HG03103 (cell line): Measurements from ENCODE around the gene SNPH.

Experiments used
- ATAC-seq: cut with Tn5 transposase; IDR thresholded peaks from one replicate; pipeline ENCODE4 v1.9.1; 2021; ENCODE audit warnings: low read depth; ENCODE audit not compliant: unreplicated experiment

The SNPH gene

DNA sequence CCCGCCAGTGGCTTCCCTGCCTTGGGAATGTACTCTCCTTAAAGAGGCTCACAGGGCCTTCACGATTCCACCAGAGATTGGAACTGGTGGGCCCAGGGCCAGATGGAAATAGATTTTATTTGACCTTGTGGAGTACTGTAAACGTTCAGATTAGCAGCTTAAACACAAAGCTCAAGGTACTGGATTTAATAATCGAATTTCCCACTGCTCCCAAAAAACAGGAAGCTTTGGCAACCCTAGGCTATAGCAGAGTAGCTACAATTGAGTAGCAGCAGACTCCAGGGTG, 55.5 kb downstream of the SNPH start:
- no peak for ATAC-seq

DNA sequence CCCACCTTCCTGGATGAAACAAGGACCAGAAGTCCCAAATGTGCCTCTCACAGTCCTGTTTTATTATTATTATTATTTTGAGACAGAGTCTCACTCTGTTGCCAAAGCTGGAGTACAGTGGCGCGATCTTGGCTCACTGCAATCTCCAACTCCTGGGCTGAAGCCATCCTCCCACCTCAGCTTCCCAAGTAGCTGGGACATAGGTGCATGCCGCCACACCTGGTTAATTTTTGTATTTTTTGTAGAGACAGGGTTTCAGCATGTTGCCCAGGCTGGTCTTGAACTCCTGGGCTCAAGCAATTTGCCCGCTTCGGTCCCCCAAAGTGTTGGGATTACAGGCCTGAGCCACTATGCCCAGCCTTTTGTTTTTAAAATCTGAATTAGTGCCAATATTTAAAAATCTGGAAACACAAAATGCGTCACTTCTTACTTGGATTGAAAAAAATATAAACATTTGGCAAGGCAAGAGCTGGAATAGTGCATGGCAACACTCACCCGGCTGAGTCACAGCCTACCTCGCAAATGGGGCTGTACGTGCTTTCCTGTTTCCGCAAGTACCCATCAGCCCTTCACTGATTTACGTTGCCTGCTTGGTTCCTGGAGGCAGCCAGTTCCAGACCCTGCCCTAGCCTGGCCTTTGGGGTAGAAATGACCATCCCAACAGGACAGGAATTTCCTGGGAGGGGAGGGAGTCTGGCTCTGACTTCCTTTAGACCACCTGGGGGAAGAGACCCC, 56.6 kb downstream of the SNPH start:
- no peak for ATAC-seq

DNA sequence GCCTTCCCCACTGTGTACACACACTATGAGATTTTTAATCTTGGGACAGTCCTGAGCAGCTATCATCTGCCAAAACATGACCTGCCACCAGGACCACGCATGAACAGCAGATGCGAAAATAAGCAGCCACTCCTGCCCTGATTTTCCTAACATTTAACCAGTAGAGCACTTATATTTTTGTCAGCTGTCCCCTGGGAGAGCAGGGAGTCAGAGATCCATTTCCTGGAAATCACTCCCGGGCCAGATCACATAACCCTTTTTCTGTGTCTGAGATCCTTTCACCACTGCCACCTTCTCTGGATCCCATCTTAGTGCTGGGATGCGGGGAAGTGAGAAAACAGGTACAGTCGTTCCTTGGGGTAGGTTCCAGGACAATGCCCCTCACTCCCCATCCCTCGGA, 57.2 kb downstream of the SNPH start:
- no peak for ATAC-seq

DNA sequence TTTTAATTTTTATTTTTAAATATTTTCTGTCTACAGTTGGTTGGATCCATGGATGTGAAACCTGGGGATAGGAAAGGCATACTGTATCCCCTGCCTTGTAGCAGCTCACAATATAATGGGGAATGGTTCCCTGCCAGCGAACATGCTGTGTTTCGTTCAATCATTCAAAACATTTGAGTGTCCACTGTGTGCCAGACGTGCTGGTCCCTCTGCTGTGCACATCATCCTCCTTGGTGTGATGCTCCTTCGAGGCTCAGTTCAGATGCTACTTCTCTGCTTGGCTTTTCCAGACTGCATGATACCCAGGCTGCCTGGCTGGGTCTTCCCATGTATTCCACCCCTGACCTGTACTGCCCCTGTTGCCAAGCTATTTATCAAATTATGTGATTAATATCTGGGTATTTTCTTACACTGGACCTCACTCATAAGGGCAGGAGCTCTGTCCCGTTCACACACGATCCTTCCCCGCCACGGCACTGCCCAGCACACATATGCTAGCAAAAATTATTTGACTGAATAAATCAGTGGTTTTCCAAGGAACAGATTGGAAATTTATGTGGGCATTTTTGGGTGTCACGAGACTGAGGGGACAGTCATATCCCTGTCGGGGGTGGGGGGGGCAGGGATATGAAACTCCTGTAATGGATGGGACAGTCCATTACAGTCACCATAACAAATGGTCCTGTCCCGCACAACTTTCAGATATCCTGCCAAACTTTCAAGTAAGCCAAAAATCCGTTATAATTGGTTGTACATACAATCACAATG, 57.9 kb downstream of the SNPH start:
- no peak for ATAC-seq

DNA sequence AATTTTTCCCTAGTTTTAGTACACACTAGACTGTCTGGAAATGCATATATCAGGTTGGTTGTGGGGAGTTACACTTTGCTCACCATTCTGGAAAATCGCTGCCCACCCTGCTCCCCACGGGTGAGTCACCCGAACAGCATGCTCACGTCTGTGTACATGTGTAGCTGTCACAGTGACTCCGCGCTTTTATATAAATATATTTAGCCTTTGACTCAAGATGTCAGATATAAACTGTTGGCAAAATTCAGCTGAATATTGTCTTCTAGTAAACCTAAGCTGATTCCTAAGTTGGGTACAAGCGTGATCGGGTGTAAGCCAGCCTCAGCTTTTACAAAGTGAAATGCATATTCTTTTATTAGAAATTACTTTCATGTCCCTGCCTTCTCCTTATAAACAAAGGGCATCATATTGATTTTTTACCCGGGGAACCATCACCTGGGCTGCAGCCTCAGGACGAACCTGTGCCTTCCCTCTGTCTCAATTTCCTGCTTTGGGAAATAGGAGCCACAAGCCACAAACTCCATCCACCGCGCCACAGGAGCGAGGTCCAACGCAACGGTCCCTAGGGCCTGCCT, 58.6 kb downstream of the SNPH start:
- no peak for ATAC-seq

DNA sequence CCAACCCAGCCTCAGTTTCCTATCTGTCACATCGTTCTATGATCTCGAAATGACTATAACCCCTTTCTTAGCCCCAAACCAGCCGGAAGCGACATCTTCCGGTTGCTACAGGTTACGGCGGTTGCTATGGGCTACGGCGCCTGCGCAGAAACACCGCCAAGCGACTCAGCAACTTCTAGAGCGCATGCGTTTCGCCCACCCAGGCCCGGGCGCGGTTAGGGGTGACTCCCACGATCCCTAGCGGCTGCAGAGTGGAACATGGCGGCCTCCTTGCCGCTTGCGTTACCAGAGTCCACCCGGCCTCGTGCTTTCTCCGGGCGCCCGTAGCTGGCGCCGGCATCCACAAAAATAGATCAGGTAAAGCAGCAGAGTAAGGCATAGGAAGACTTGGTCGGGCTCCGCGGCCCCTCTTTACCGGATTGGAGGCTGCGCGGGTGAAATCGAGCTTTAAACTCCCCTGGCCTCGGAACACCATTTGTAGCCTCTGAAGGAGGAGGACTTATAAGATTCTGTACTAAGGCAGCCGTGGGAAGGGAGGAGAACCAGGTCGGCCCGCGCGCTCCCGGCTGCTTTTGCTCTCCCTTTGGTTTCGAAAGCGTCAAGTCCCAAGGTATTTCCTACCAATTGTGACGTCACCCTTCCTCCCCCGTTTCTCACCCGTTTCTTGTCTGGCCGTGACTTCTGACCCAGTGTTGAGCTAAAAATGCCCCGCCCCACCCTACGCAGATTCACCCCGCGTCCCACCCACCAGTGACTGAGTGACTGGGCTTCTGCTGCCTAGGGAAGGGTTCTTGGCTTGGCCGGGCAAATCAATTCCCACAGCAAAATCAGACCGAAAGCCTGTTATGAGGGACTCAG, 59.3 kb downstream of the SNPH start:
- peak; percentile 74 for ATAC-seq

DNA sequence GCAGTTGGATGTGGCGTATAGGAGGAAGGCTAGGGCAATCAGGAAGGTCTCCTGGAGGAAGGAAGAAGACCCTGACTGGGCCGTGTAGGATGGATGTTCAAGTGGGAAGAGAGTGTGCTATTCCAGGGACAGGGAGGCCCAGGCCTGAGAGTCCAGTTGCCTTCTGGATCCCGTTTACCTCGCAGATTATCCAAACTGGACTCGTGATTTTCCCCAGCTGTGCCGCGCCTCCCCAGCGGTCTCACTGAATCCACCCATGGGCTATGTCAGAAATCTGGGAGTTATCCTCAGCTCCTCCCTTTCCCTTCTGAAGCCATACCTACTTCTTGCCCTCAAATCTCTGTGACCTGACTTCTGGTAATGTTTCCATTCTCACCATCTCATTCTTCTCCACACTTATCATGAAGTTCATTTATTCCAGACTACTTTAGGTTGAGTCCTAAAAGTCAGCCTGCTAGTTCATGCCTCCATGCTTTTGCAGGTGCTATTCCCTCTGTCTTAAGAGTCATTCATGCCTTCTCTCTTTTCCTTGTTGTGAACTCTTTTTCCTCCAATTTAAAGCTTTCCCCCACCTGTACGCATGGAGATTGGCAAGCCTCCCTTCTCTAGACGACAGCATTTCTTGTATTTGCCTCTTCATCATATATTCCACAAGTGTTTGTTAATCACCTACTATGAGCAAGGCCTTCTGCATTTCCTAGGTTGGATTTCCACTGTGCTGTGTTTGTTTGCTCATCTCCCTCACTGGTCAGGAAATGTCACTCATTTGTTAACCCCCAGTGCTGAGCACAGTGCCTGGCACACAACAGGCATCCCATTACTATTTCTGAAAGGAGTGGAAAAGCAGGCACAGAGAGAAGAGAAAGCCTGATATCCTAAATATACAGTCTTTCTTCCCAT, 60.2 kb downstream of the SNPH start:
- no peak for ATAC-seq

DNA sequence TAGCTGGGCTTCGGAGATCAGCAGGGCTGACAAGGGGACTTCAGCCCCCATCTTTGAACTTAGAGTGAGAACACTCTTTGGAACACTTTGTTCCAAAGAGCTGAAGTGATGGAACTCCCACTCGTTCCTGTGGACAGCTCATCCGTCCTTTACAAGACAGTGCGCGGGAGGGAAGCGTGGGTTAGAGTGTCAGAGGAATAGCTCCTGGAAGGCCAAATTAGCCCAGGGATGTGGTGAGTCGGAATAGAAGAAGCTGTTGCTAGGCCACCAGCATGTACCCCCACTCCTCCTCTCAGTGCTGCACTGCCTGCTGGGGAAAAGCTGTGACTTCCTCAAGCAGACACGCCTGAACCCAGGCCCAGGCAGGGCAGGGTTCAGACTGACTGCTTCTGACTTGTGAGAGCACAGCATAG, 61.2 kb downstream of the SNPH start:
- no peak for ATAC-seq

DNA sequence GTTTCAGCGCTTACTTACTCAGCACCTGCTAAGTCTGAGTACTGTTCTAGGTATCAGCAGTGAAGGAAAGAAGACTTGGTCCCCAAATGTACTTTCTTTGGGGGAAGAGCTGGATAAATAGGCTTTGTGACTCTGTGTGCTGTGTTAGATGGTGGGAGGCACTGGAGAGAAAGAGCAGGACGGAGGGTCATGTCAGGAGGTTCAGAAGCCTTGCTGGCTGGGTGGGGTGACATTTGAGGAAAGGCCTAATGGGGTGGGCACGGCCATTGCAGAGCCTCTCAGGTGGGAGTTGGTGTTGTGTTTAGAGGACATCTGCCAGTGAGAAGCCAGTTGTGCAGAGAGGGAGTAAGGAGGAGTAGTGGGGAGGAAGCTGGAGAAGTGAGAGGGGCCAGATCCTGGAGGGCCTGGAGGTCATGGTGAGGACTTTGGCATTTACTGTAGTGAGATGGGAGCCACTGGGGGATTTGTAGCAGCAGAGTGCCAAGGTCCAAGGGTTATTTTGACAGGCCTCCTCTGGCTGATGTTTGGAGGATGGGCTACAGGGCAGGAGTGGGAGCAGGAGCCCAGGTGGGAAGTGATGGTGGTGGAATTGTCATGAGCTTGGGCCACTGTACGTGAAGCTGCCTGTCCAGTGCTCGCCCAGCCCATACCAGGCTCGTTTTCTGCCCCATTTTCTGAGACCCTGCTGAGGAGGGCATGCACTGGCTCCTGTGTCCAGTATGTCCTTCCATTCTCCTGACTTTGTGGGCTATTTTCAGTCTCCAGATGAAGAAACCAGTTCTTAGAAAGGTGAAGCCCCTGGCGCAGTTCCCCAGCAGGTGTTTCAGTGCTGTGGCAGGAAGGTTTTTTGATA, 62.0 kb downstream of the SNPH start:
- ATAC-seq: no peak

DNA sequence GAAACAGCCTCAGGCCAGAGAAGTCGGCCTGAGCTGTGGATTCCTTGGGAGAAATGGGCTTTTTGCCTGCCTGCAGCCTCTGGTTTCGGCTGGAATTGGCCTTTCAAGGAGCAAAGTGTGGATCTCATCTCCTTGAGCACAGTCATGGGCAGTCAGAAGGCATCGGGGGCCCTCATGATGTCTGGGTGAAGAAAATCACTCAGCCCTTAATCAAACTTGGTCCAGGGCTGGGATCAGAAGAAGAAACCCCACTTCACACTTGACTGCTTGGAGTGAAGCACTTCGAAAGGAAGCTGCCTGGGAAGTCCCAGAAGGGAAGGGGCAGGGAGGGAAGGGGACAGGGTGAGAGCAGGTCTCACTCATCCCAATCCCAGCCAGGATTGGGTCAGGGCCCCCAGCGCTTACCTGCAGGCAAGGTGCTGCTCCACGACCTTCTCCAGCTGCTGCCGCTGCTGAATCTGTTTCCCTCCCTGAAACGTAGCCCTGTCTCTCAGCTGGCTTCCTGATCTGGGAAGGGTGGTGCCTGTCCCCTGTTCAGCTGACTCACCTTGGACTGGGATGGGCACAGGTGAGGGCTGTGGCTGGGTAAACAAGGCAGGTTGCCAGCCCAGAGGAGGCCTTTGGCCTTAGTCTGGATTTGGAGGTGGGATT, 62.7 kb downstream of the SNPH start, which contains the start of gene SDCBP2:
Gene SDCBP2 (minus strand): TSS at position 460 of the 651 bp plus-strand sequence. CDS start 8,723 bp downstream, outside the sequence.
- ATAC-seq: no peak

DNA sequence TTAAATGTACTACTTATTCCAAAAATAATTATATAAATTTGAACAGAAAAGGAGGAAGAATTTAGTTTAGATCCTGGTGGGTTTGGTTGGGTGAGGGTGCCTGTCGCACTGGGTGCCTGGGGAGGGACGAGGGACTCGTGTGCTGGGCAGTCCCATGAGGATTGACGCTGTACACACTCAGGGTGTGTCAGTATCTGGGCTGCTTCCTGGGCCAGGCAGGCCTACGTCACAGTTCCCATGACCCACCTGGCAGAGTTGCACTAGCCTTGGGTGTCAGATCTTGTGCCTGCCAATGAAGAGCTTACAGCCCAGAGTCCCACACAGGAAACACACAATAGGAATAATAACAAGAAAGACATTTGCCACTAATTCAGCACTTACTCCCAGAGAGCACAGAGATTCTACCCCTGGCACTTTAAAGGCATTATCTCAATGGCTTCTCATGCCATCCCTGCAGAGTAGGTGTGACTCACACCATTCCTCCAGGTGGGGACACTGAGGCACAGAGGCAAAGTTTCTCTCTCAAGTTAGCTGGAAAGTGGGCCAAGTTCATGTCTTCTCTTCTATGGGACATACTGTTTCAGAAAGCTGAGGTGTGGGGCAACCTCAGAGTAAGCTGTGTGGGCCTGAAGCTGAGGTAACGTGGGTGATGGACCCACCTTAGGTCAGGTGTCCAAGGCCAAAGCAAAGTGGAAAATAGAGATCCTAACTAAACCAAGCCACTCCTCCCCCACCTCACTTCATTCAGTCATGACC, 64.2 kb downstream of the SNPH start:
- no peak for ATAC-seq

DNA sequence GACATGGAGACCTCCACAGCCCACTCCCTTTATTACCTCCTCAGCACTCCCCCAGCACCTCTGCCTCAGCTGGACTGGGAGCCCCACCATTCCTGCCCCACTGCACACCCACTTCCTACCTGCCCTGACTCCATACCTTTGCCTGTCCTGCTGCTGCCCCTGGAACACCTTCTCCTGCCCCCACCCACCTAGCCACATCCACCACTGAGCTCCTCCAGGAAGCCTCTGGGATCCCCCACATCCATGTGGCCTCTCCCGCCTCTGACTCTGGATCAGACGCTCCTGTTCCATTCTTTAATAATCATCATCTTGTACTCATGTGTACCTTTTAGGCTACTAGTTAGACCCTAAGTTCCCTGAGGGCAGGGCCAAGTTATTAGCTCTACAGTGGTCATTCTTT, 65.0 kb downstream of the SNPH start:
- ATAC-seq: no peak

DNA sequence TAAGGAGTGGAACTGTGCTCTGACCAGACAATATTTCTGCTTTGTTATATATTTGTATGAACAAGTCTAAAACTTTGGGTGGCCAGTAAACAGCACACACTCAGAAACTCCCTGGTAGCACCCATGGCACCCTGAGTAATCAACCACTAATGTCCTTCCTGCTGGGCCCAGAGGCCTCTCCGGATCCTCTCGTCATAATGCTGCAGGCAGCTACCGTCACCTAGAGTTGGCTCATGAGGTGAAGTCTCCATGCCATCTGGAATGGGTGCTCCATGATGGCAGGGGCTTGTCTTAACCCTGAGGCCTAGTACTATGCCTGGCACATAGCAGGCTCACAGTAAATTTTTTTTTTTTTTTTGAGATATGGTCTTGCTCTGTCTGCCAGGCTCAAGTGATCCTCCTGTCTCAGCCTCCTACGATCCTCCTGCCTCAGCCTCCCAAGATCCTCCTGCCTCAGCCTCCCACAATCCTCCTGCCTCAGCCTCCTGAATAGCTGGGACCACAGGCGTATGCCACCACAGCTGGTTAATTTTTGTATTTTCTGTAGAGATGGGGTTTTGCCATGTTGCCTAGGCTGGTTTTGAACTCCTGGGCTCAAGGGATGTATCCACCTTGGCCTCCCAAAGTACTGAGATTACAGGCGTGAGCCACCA, 65.8 kb downstream of the SNPH start:
- no peak for ATAC-seq

DNA sequence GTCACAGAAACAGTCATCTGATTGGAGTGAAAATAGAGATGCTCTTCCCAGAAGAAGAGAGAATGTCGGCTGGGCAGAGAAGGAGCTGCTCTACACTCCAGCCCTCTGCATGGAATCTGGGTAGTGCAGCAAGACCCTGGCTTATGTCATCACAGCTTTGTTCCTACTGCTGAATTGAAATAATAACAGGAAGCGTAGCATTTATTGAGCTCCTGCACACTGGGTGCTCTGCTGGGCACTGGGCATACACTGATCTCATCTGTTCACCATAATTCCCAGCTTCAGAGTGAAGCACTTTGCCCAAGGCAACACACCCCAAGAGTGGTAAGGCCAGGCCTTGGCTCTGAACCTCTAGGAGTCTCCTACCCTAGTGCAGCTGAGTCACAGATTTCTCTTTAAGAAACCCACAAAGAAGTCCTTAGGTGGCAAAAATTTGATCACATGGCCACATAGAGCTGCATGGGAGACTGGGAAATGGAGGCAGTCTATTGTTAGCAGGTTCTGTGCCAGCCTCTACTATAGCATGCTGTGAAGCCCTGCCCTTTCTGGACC, 66.7 kb downstream of the SNPH start:
- ATAC-seq: no peak

DNA sequence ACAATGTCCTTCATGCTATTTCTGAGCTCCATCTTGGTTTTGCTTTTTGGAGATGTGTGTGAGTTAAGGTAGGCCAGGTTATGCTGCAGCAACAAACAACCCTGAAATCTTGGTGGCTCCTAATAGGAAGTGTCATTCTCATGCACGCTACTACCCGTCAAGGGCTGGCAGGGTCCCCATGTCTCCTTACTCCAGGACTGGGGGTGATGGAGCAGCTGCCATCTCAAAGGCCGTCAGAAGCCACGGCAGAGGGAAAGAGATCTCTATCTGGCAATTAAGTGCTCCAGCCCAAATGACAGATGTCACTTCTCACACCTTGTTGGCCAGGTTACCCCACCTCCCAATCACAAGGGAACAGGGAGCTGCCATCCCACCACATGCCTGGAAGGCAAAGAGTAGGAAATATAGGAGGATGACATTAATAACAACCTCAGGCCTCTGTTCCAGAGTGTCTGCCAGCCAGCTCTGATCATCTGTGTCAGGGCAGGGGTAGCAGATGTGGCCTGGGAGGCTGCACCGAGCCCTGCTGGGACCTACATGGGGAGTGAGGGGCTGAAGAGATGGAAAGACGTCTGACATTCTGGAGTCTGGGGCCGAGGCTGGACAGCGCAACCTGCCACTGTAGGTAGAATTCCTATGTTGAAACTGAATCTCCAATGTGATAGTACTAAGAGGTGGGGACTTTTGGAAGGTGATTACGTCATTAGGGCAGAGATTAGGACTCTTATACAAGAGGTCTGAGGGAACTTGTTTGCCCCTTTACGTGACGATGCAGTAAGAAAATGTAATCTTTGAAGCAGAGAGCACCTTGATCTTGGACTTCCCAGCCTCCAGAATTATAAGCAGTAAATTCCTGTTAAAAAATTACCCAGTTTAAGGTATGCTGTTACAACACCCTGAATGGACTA, 67.6 kb downstream of the SNPH start:
- ATAC-seq: no peak

DNA sequence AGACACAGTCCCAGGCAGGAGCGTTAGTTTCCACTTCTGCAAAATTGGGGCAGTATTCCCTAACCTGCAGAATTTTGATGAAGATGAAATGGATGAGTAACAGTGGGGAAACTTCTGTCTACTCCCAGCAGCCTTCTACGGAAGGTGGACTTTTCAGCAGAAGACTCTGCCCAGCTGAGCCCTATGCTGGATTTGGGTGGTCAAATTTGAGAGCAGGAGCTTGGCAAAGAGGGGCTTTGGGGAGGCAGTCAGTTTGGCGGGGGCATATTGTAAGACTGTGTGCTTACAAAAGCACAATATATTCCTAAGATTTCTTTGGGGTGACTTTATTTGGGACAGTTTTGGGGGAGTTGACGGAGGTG, 68.3 kb downstream of the SNPH start:
- ATAC-seq: no peak
